ENCODE data around the gene TCF7.
A peak's percentile ranks its signal among the peaks of the same experiment; 100 is the strongest.

The TCF7 gene

DNA sequence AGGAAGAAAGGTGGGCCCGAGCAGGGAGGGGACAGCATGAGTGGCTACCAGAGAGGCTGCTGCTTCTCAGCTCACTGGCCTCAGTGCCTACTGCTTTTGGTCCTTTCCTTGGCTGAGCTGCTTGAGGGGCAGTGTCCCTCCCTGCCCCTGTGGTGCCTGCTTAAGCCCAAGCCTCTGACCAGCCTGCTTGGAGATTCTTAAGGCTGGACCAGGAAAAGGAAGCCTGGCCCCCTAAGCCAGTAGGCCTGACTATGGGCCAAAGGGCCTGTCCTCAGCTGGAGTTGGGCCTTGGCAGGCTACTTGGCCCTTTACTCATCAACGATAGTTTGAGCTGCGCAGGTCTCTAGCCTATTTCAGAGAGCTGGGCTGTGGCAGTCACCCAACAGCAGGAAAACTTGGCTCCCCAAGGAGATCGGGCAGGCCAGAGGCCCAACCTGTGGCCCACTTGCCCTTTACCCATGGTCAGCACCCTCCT lies 24.9 kb downstream of the TCF7 start:
- DNase-seq (ENCODE audit: low spot score) = no peak
- in situ Hi-C loops (cut with MboI; ENCODE audit: low sequenced_read_pairs, unreplicated experiment) = no loop called here

GRCh38 chr5:134139891-134140469 lies 25.5 kb downstream of the TCF7 start:
- TF ChIP-seq, protein P1, sequence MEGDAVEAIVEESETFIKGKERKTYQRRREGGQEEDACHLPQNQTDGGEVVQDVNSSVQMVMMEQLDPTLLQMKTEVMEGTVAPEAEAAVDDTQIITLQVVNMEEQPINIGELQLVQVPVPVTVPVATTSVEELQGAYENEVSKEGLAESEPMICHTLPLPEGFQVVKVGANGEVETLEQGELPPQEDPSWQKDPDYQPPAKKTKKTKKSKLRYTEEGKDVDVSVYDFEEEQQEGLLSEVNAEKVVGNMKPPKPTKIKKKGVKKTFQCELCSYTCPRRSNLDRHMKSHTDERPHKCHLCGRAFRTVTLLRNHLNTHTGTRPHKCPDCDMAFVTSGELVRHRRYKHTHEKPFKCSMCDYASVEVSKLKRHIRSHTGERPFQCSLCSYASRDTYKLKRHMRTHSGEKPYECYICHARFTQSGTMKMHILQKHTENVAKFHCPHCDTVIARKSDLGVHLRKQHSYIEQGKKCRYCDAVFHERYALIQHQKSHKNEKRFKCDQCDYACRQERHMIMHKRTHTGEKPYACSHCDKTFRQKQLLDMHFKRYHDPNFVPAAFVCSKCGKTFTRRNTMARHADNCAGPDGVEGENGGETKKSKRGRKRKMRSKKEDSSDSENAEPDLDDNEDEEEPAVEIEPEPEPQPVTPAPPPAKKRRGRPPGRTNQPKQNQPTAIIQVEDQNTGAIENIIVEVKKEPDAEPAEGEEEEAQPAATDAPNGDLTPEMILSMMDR (IDR thresholded peaks at IDR 0.05; ENCODE audit: borderline replicate concordance, control extremely low read depth, extremely low read depth, insufficient read depth, missing control alignments) = no peak
- DNase-seq (ENCODE audit: low spot score) = no peak
- in situ Hi-C loops (cut with MboI; ENCODE audit: low sequenced_read_pairs, unreplicated experiment) = no loop called here

More for the DNA sequence above, 24.9 kb downstream of the TCF7 start:
- TF ChIP-seq, protein P1 (IDR thresholded peaks at IDR 0.05; ENCODE audit: borderline replicate concordance, control extremely low read depth, extremely low read depth, insufficient read depth, missing control alignments) = no peak

- TF ChIP-seq, protein P1 (IDR thresholded peaks at IDR 0.05; ENCODE audit: borderline replicate concordance, control extremely low read depth, extremely low read depth, insufficient read depth, missing control alignments) = peak; percentile 64
- peak; percentile 76 for DNase-seq (ENCODE audit: low spot score)
- in situ Hi-C loops (cut with MboI; ENCODE audit: low sequenced_read_pairs, unreplicated experiment) = no loop called here
Observed at GRCh38 chr5:134140530-134141201, 26.2 kb downstream of the TCF7 start.

DNA sequence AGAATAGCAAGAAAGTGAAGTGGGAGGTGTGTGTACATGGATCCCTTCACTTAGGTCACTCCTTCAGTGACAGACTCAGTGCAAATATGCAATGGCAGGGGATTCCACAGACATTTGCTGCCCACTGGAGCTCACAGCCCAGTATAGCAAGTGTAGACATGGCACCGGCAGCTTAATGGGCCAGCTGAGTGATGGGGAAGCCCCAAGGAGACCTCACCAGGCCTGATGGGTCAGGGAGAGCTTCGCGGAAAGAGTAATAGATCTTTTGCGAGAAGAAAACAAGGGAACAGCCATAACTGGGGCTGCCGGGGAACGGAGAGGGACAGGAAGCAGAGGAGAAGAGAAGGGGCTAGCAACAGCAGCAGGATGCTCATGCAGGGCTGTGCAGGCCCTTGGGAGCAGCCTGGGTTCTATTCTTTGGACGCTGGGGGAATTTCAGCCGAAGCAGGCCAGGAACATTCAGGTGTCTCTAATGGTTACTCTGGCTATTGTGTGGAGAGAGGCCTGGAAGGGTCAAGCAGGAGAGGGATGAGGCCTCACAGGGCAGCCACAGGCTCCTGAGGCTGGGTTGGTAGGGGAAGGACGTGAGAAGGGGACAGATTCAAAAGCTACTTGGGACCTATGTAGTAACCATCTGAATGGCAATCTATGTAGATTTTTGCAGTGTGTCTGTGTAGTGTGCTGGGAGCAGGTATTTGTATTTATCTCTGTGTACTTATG lies 27.0 kb downstream of the TCF7 start:
- TF ChIP-seq, protein P1 (IDR thresholded peaks at IDR 0.05; ENCODE audit: borderline replicate concordance, control extremely low read depth, extremely low read depth, insufficient read depth, missing control alignments) = no peak
- in situ Hi-C loops (cut with MboI; ENCODE audit: low sequenced_read_pairs, unreplicated experiment) = no loop called here
- DNase-seq (ENCODE audit: low spot score) = no peak

DNA sequence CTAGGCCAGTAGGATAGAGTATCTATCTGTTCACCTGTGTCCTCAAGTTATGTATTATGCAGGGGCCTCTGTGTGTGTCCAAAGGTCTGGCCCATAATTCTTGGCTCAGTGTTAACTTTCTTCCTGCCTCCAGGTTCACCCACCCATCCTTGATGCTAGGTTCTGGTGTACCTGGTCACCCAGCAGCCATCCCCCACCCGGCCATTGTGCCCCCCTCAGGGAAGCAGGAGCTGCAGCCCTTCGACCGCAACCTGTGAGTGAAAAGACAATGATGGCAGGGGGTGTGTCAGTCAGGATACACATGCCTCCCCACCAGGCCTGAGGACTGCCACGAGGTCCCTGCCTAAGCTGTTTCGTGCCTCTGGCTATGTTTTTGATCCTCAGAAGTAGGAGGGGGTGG lies 27.6 kb downstream of the TCF7 start:
- DNase-seq (ENCODE audit: low spot score) = no peak
- in situ Hi-C loops (cut with MboI; ENCODE audit: low sequenced_read_pairs, unreplicated experiment) = no loop called here
- TF ChIP-seq, protein P1 (IDR thresholded peaks at IDR 0.05; ENCODE audit: borderline replicate concordance, control extremely low read depth, extremely low read depth, insufficient read depth, missing control alignments) = no peak

GRCh38 chr5:134142806-134143205 lies 28.3 kb downstream of the TCF7 start:
- DNase-seq (ENCODE audit: low spot score) = no peak
- in situ Hi-C loops (cut with MboI; ENCODE audit: low sequenced_read_pairs, unreplicated experiment) = no loop called here
- TF ChIP-seq, protein P1 (IDR thresholded peaks at IDR 0.05; ENCODE audit: borderline replicate concordance, control extremely low read depth, extremely low read depth, insufficient read depth, missing control alignments) = no peak

Measured in GM13976 (cell line).